H9 (cell line): ENCODE results near the gene P2RX5. TPM values are rescaled to one million over a fixed set of nuclear protein-coding genes. Genes with fewer than 3 reads are reported as not detected.

Source experiments
- DNase-seq: peaks from one replicate; pipeline ENCODE4 v3.0.0-alpha.2; 2017
- H2AFZ ChIP-seq: one replicate; pipeline ENCODE4 v1.6.1; 2013; ENCODE audit warnings: mild to moderate bottlenecking, low read length, control low read depth, moderate library complexity
- H2AK5ac ChIP-seq: 2 replicates; pipeline ENCODE4 v1.6.1; 2013; ENCODE audit warnings: low read length, control low read depth, mixed read lengths; ENCODE audit not compliant: insufficient read length
- H2BK120ac ChIP-seq: one replicate; pipeline ENCODE4 v1.6.1; 2013; ENCODE audit warnings: low read depth, mild to moderate bottlenecking, low read length, control low read depth, inconsistent platforms; ENCODE audit not compliant: poor library complexity, severe bottlenecking
- H2BK12ac ChIP-seq: 2 replicates; pipeline ENCODE4 v1.6.1; 2013; ENCODE audit warnings: low read length, control low read depth, mixed read lengths, low read depth; ENCODE audit not compliant: insufficient read length
- H2BK15ac ChIP-seq: 2 replicates; pipeline ENCODE4 v1.6.1; 2013; ENCODE audit warnings: low read depth, low read length, control low read depth
- H2BK20ac ChIP-seq: one replicate; pipeline ENCODE4 v1.6.1; 2013; ENCODE audit warnings: low read depth, mild to moderate bottlenecking, low read length, control low read depth, inconsistent platforms; ENCODE audit not compliant: poor library complexity, severe bottlenecking
- H2BK5ac ChIP-seq: 2 replicates; pipeline ENCODE4 v1.6.1; 2013; ENCODE audit warnings: low read length, control low read depth, mixed read lengths; ENCODE audit not compliant: insufficient read length
- H3K14ac ChIP-seq: 2 replicates; pipeline ENCODE4 v1.6.1; 2013; ENCODE audit warnings: low read length, control low read depth; ENCODE audit not compliant: insufficient read depth
- H3K18ac ChIP-seq: 2 replicates; pipeline ENCODE4 v1.6.1; 2013; ENCODE audit warnings: low read depth, mild to moderate bottlenecking, mixed read lengths, low read length, control low read depth; ENCODE audit not compliant: insufficient read length
- H3K23ac ChIP-seq: 2 replicates; pipeline ENCODE4 v1.6.1; 2013; ENCODE audit warnings: low read length, control low read depth, mixed read lengths, low read depth; ENCODE audit not compliant: insufficient read length
- H3K23me2 ChIP-seq: 2 replicates; pipeline ENCODE4 v1.6.1; 2013; ENCODE audit warnings: low read depth, mild to moderate bottlenecking, mixed read lengths, low read length, control low read depth; ENCODE audit not compliant: insufficient read length, poor library complexity, severe bottlenecking
- H3K27ac ChIP-seq: 2 replicates; pipeline ENCODE4 v1.5.1; 2013; ENCODE audit warnings: low read length, control low read depth, mixed read lengths, low read depth; ENCODE audit not compliant: insufficient read length
- H3K27me3 ChIP-seq: 2 replicates; pipeline ENCODE4 v1.6.1; 2013; ENCODE audit warnings: low read length, control low read depth, inconsistent platforms; ENCODE audit not compliant: insufficient read depth
- H3K4ac ChIP-seq: 2 replicates; pipeline ENCODE4 v1.6.1; 2013; ENCODE audit warnings: low read depth, mild to moderate bottlenecking, control low read depth, inconsistent platforms, low read length, moderate library complexity
- H3K4me1 ChIP-seq: 2 replicates; pipeline ENCODE4 v1.6.1; 2013; ENCODE audit warnings: low read length, control low read depth, inconsistent platforms; ENCODE audit not compliant: insufficient read depth
- H3K4me2 ChIP-seq: 2 replicates; pipeline ENCODE4 v1.6.1; 2013; ENCODE audit warnings: low read length, control low read depth, mixed read lengths; ENCODE audit not compliant: insufficient read length, insufficient read depth
- H3K56ac ChIP-seq: 2 replicates; pipeline ENCODE4 v1.6.1; 2013; ENCODE audit warnings: low read depth, mild to moderate bottlenecking, mixed read lengths, low read length, control low read depth; ENCODE audit not compliant: insufficient read length
- H3K79me1 ChIP-seq: 2 replicates; pipeline ENCODE4 v1.6.1; 2013; ENCODE audit warnings: low read depth, mild to moderate bottlenecking, moderate library complexity, low read length, control low read depth, inconsistent platforms; ENCODE audit not compliant: insufficient read depth, poor library complexity, severe bottlenecking
- H3K79me2 ChIP-seq: 2 replicates; pipeline ENCODE4 v1.6.1; 2013; ENCODE audit warnings: low read length, control low read depth, inconsistent platforms; ENCODE audit not compliant: insufficient read depth
- H3K9ac ChIP-seq: 2 replicates; pipeline ENCODE4 v1.6.1; 2013; ENCODE audit warnings: low read length, control low read depth, mixed read lengths; ENCODE audit not compliant: insufficient read length; ENCODE audit errors: extremely low read depth
- H3K9me3 ChIP-seq: one replicate; pipeline ENCODE4 v1.6.1; 2013; ENCODE audit warnings: low read depth, low read length, inconsistent platforms; ENCODE audit not compliant: control insufficient read depth
- H3T11ph ChIP-seq: one replicate; pipeline ENCODE4 v1.6.1; 2013; ENCODE audit warnings: mild to moderate bottlenecking, low read length, control low read depth, inconsistent platforms
- H4K20me1 ChIP-seq: one replicate; pipeline ENCODE4 v1.6.1; 2013; ENCODE audit not compliant: control insufficient read depth, insufficient read length, insufficient read depth
- H4K5ac ChIP-seq: 2 replicates; pipeline ENCODE4 v1.6.1; 2013; ENCODE audit warnings: low read depth, mild to moderate bottlenecking, mixed read lengths, low read length, control low read depth; ENCODE audit not compliant: insufficient read length
- H4K8ac ChIP-seq: replicated peaks from 2 replicates; pipeline ENCODE4 v1.6.1; 2013; ENCODE audit warnings: low read length, control low read depth, mixed read lengths, low read depth; ENCODE audit not compliant: insufficient read length
- H4K91ac ChIP-seq: 2 replicates; pipeline ENCODE4 v1.6.1; 2013; ENCODE audit warnings: low read depth, mild to moderate bottlenecking, moderate library complexity, mixed read lengths, low read length, control low read depth; ENCODE audit not compliant: insufficient read length
- H3K27ac Mint-ChIP-seq, 3 experiments: 2 replicates in 2 of 3; 3 replicates in 1 of 3; pipeline ENCODE4 v1.8.0; 2020 to 2021; ENCODE audit warnings: mixed read lengths in 3 of 3, mild to moderate bottlenecking in 1 of 3, moderate library complexity in 1 of 3
- H3K27me3 Mint-ChIP-seq: 2 replicates; pipeline ENCODE4 v1.8.0; 2021; ENCODE audit warnings: low read depth, mild to moderate bottlenecking, moderate library complexity, mixed read lengths
- H3K36me3 Mint-ChIP-seq, 3 experiments: 2 replicates in 2 of 3; 3 replicates in 1 of 3; pipeline ENCODE4 v1.8.0; 2020 to 2021; ENCODE audit warnings: low read depth in 3 of 3, mixed read lengths in 3 of 3; ENCODE audit not compliant: insufficient read depth in 1 of 3
- H3K4me1 Mint-ChIP-seq, 2 experiments: 2 replicates each; pipeline ENCODE4 v1.8.0; 2020; ENCODE audit warnings: mixed read lengths in 2 of 2
- H3K4me3 Mint-ChIP-seq, 2 experiments: 2 replicates in 1 of 2; 3 replicates in 1 of 2; pipeline ENCODE4 v1.8.0; 2020 to 2021; ENCODE audit warnings: mild to moderate bottlenecking in 2 of 2, mixed read lengths in 2 of 2, moderate library complexity in 1 of 2
- H3K9me3 Mint-ChIP-seq, 2 experiments: 2 replicates in 1 of 2; 3 replicates in 1 of 2; pipeline ENCODE4 v1.8.0; 2020; ENCODE audit warnings: mild to moderate bottlenecking in 2 of 2, mixed read lengths in 2 of 2, moderate library complexity in 1 of 2
- WGBS: extraction: QIAGEN DNeasy Blood & Tissue Kit; methylation state at CpG from one replicate; pipeline ENCODE4 v1.1.7; 2013; ENCODE audit warnings: missing lambda C conversion rate, low lambda C conversion rate, mixed read lengths; ENCODE audit not compliant: insufficient read length; ENCODE audit errors: extremely low coverage; 5-methylcytosine and 5-hydroxymethylcytosine counted together
- long read RNA-seq: library from polyadenylated mRNA; unstranded; transcript quantifications from one replicate; pipeline ENCODE4 v2.0.0, GENCODE V29; 2020
- total RNA-seq: library from RNA; stranded (reverse); gene quantifications from 2 replicates; pipeline ENCODE4 v1.2.1, GENCODE V29; 2021
- TF ChIP-seq, protein P1 (sequence below): fragments of 200-600 bp; sonication (generic); conservative IDR thresholded peaks from 3 replicates; pipeline ENCODE4 v1.8.0; 2021; ENCODE audit warnings: antibody characterized with exemption, mild to moderate bottlenecking

P2RX5 gene
- total RNA-seq = 4.2 and 4.7 TPM in 2 replicates
- long read RNA-seq, partial matches to known transcripts = 0 of 4 reads
- long read RNA-seq, other reads (novel, unspliced or antisense) = 0 of 4 reads

GRCh38 chr17:3695723-3696411 is at the start of gene P2RX5:
Gene P2RX5 (minus strand): TSS chr17:3696155. CDS start chr17:3696005, 150 bp downstream.
- no peaks in the 10 kb centered on the region; a peak in 1 of 7 replicates for H3K36me3 Mint-ChIP-seq
- H3T11ph ChIP-seq = no peak within 1 kb of the TSS
- no peaks in the 10 kb centered on the region for H3K79me1 ChIP-seq
- H3K27me3 Mint-ChIP-seq = peaks cover 44% of the 10 kb centered on the region
- H3K9me3 ChIP-seq = no peaks in the 10 kb centered on the region
- H3K27me3 ChIP-seq = no peaks in the 10 kb centered on the region
- H3K4me3 Mint-ChIP-seq = peak within 1 kb of the TSS; percentile 73 to 88
- peak within 1 kb of the TSS; percentile 50 for H3K18ac ChIP-seq
- H3K56ac ChIP-seq = no peak within 1 kb of the TSS
- WGBS = no CpG with 5 or more reads among the region's 65 CpGs
- H2BK20ac ChIP-seq = no peak within 1 kb of the TSS
- H2BK120ac ChIP-seq = no peak within 1 kb of the TSS
- no peak within 1 kb of the TSS for H3K27ac ChIP-seq
- H2AK5ac ChIP-seq = no peak within 1 kb of the TSS
- no peak within 1 kb of the TSS for H3K4ac ChIP-seq
- no peak within 1 kb of the TSS for H3K23ac ChIP-seq
- peaks cover 4% of the 10 kb centered on the region for H3K23me2 ChIP-seq
- H4K91ac ChIP-seq = no peak within 1 kb of the TSS
- peak within 1 kb of the TSS; percentile 46 for H3K4me2 ChIP-seq
- peaks cover 3% of the 10 kb centered on the region for H4K20me1 ChIP-seq
- H3K9me3 Mint-ChIP-seq = no peaks in the 10 kb centered on the region; a peak in 1 of 5 replicates
- H3K79me2 ChIP-seq = no peaks in the 10 kb centered on the region
- TF ChIP-seq, protein P1, sequence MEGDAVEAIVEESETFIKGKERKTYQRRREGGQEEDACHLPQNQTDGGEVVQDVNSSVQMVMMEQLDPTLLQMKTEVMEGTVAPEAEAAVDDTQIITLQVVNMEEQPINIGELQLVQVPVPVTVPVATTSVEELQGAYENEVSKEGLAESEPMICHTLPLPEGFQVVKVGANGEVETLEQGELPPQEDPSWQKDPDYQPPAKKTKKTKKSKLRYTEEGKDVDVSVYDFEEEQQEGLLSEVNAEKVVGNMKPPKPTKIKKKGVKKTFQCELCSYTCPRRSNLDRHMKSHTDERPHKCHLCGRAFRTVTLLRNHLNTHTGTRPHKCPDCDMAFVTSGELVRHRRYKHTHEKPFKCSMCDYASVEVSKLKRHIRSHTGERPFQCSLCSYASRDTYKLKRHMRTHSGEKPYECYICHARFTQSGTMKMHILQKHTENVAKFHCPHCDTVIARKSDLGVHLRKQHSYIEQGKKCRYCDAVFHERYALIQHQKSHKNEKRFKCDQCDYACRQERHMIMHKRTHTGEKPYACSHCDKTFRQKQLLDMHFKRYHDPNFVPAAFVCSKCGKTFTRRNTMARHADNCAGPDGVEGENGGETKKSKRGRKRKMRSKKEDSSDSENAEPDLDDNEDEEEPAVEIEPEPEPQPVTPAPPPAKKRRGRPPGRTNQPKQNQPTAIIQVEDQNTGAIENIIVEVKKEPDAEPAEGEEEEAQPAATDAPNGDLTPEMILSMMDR = no peak
- H3K27ac Mint-ChIP-seq = no peak within 1 kb of the TSS
- DNase-seq = peak; percentile 84
- no peak within 1 kb of the TSS for H2AFZ ChIP-seq
- no peak within 1 kb of the TSS for H4K5ac ChIP-seq
- H3K9ac ChIP-seq = no peak within 1 kb of the TSS
- no peak within 1 kb of the TSS for H3K14ac ChIP-seq
- no peak within 1 kb of the TSS for H2BK15ac ChIP-seq
- H3K4me1 Mint-ChIP-seq = peaks cover 5 to 13% of the 10 kb centered on the region in 2 experiments
- H3K4me1 ChIP-seq = no peaks in the 10 kb centered on the region
- no peak within 1 kb of the TSS for H2BK12ac ChIP-seq
- H2BK5ac ChIP-seq = no peak within 1 kb of the TSS
- no peak within 1 kb of the TSS for H4K8ac ChIP-seq
